ENCODE measurements around the gene MTOR. TPM values are rescaled to one million over a fixed set of nuclear protein-coding genes. Genes with fewer than 3 reads are reported as not detected.
A peak's percentile ranks its signal among the peaks of the same experiment; 100 is the strongest.
"Not testable (repeated sequence)": the region's sequence is repeated elsewhere in the genome, so short reads cannot be mapped to it uniquely, and the experiment has no call there.

The MTOR gene
- polyA plus RNA-seq, 1 of the 3 experiments (the other 2 are of a cell fraction): 20.9 TPM

DNA sequence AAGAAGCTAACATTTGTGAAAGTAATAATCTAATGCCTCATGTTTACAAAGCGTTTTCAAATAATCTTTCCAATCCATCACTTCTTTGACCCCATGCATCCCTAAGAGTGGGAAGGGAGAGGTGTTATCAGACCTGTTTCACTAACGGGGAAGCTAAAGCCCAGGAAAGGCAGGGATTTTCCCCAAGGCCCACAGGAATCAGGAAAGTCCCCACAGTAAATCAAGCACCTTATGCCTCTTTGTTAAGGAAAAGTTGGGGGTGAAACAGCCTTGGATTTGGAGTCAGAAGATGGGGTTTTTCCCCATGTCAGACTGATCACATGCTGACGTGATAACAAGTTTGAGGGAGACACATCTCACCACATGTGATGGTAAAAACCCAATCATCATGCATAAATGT lies 93.1 kb downstream of the MTOR start (continued):
- TF ChIP-seq POLR2AphosphoS5 (IDR thresholded peaks at IDR 0.05; ENCODE audit: low read depth, low read length) (no peak), JUND (IDR thresholded peaks at IDR 0.05) (no peak)

DNA sequence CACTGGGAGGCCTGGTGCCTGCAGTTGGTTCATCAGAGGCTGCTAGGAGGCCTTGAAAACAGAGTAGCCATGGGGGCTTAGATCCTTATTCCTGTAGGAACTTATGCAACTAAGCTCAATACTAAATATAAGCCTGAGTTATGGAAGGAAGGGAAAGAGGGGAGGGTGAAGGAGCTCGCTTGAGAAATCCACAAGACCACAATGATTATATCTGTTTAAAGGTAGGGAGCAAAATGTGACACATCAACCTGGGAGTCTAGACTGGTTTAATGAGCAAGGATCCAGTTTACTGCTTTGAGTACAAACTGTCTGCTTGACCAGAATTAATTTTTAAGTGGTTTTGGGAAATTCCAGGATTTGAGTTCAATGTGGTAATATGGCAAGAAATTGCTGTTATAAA lies 93.6 kb downstream of the MTOR start:
- 77% methylated on average over 1 of the region's 1 CpG for WGBS (ENCODE audit: low lambda C conversion rate)
- Histone ChIP-seq H3K36me3 (replicated peaks in 1 of 2; ENCODE audit: control insufficient read depth in 1 of 2, insufficient read depth in 2 of 2, low read length in 1 of 2) (peaks cover 2 to 5% of the 10 kb centered on the region in 2 experiments), H3K9ac (no peak overlapping the region), H3K4me2 (no peak overlapping the region), H3K9me2 (no peaks in the 10 kb centered on the region), H3K9me3 (no peaks in the 10 kb centered on the region), H3K27ac (ENCODE audit: low read depth in 2 of 2, low read length in 1 of 2) (no peak overlapping the region), H3K27me3 (ENCODE audit: insufficient read depth) (no peaks in the 10 kb centered on the region), H3K4me1 (ENCODE audit: control insufficient read depth in 1 of 2, insufficient read depth in 2 of 2, low read depth in 1 of 2, low read length in 1 of 2) (no peaks in the 10 kb centered on the region), H2AFZ (ENCODE audit: low read depth) (no peak overlapping the region), H3K4me3 (ENCODE audit: low read depth in 2 of 2, low read length in 1 of 2) (no peak overlapping the region), H3F3A (replicated peaks; ENCODE audit: insufficient read depth) (no peaks in the 10 kb centered on the region), H4K20me1 (ENCODE audit: insufficient read depth) (no peaks in the 10 kb centered on the region), H3K79me2 (ENCODE audit: insufficient read depth) (no peaks in the 10 kb centered on the region)
- TF ChIP-seq JUND (IDR thresholded peaks at IDR 0.05): no peak
- CTCF ChIA-PET: interaction anchor here (1.4 kb wide), 1 partner anchor 21 kb away, joined by 4 read pairs; the partner anchor contains the start of gene ANGPTL7
- DNase-seq: no peak
- POLR2A ChIA-PET: no interaction called here

DNA sequence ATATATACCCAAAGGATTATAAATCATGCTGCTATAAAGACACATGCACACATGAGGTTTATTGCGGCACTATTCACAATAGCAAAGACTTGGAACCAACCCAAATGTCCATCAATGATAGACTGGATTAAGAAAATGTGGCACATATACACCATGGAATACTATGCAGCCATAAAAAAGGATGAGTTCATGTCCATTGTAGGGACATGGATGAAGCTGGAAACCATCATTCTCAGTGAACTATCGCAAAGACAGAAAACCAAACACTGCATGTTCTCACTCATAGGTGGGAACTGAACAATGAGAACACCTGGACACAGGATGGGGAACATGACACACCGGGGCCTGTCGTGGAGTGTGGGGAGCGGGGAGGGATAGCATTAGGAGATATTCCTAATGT lies 95.6 kb downstream of the MTOR start:
- H2AFZ ChIP-seq (ENCODE audit: low read depth); H3K79me2 ChIP-seq (ENCODE audit: insufficient read depth); H3K27ac ChIP-seq (ENCODE audit: low read depth in 2 of 2, low read length in 1 of 2); H3K4me2 ChIP-seq; H3K4me1 ChIP-seq (ENCODE audit: control insufficient read depth in 1 of 2, insufficient read depth in 2 of 2, low read depth in 1 of 2, low read length in 1 of 2); H3K36me3 ChIP-seq (replicated peaks in 1 of 2; ENCODE audit: control insufficient read depth in 1 of 2, insufficient read depth in 2 of 2, low read length in 1 of 2); H3K4me3 ChIP-seq (ENCODE audit: low read depth in 2 of 2, low read length in 1 of 2); H3K27me3 ChIP-seq (ENCODE audit: insufficient read depth); CTCF ChIA-PET; POLR2A ChIA-PET; H3F3A ChIP-seq (replicated peaks; ENCODE audit: insufficient read depth); H4K20me1 ChIP-seq (ENCODE audit: insufficient read depth); H3K9me2 ChIP-seq; DNase-seq; H3K9me3 ChIP-seq; H3K9ac ChIP-seq: not testable (repeated sequence)
- WGBS (ENCODE audit: low lambda C conversion rate): 97% methylated on average over 5 of the region's 5 CpGs

DNA sequence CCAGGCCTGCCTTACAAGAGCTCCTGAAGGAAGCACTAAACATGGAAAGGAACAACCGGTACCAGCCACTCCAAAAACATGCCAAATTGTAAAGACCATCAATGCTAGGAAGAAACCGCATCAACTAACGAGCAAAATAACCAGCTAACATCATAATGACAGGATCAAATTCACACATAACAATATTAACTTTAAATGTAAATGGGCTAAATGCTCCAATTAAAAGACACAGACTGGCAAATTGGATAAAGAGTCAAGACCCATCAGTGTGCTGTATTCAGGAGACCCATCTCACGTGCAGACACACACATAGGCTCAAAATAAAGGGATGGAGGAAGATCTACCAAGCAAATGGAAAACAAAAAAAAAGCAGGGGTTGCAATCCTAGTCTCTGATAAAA lies 99.6 kb downstream of the MTOR start:
- H3K9me2 ChIP-seq; H4K20me1 ChIP-seq (ENCODE audit: insufficient read depth); H3K4me3 ChIP-seq (ENCODE audit: low read depth in 2 of 2, low read length in 1 of 2); POLR2A ChIA-PET; DNase-seq; CTCF ChIA-PET; H3K79me2 ChIP-seq (ENCODE audit: insufficient read depth); H2AFZ ChIP-seq (ENCODE audit: low read depth); H3K4me2 ChIP-seq; H3K9me3 ChIP-seq; H3K27ac ChIP-seq (ENCODE audit: low read depth in 2 of 2, low read length in 1 of 2); H3K27me3 ChIP-seq (ENCODE audit: insufficient read depth); H3K36me3 ChIP-seq (replicated peaks in 1 of 2; ENCODE audit: control insufficient read depth in 1 of 2, insufficient read depth in 2 of 2, low read length in 1 of 2); H3K9ac ChIP-seq: not testable (repeated sequence)
- WGBS (ENCODE audit: low lambda C conversion rate): 94% methylated on average over 4 of the region's 4 CpGs
- Histone ChIP-seq H3K4me1 (ENCODE audit: control insufficient read depth in 1 of 2, insufficient read depth in 2 of 2, low read depth in 1 of 2, low read length in 1 of 2) (peaks cover 5 to 16% of the 10 kb centered on the region in 2 experiments), H3F3A (replicated peaks; ENCODE audit: insufficient read depth) (peaks cover 18% of the 10 kb centered on the region)

DNA sequence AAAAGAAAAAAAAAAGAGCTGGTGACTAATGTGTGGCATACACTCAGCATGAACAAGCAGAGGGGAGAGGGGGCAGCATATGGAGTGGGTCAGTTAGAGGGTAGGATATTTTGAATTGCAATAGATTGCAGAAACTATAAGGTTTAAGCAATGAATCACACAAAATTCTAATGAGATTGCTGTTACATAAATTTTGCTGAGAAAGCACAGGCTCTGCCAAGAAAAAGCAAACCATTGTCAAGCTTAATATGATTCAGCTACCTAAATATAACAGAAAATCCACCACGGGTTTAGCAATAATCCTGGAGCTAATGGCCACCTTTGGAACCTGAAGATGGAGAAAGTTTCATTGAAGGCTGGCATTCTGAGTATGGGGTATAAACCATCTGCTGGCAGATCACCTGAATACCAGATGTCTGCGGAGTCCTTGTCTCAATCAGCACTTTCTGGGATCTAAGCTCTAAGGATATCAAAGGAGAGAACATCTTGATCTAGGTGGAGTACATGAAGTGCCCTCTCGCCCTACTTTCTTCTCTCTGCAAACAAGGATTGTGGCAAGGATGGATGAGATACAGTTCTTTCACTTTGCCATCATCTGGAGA lies 103.5 kb downstream of the MTOR start:
- no peaks in the 10 kb centered on the region for H4K20me1 ChIP-seq (ENCODE audit: insufficient read depth)
- peaks cover 22% of the 10 kb centered on the region for H3F3A ChIP-seq (replicated peaks; ENCODE audit: insufficient read depth)
- H3K4me3 ChIP-seq (ENCODE audit: low read depth in 2 of 2, low read length in 1 of 2): no peak overlapping the region
- no peaks in the 10 kb centered on the region for H3K79me2 ChIP-seq (ENCODE audit: insufficient read depth)
- no peaks in the 10 kb centered on the region for H3K9me2 ChIP-seq
- H3K36me3 ChIP-seq (replicated peaks in 1 of 2; ENCODE audit: control insufficient read depth in 1 of 2, insufficient read depth in 2 of 2, low read length in 1 of 2): peaks cover 11 to 13% of the 10 kb centered on the region in 2 experiments
- peak overlapping the region; percentile 64 for H3K4me2 ChIP-seq
- H2AFZ ChIP-seq (ENCODE audit: low read depth): no peak overlapping the region
- 68% methylated on average over 3 of the region's 3 CpGs for WGBS (ENCODE audit: low lambda C conversion rate)
- no peaks in the 10 kb centered on the region for H3K9me3 ChIP-seq
- peak overlapping the region in 1 of 2 experiments; percentile 85; a peak in 2 of 4 replicates for H3K27ac ChIP-seq (ENCODE audit: low read depth in 2 of 2, low read length in 1 of 2)
- ChIA-PET CTCF (interaction anchor here (1.0 kb wide), 2 partner anchors 11 to 12 kb away, joined by 4 read pairs; no protein-coding TSS in a partner anchor), POLR2A (interaction anchor here (0.6 to 0.7 kb wide), 2 partner anchors 26 to 38 kb away, joined by 3 read pairs; no protein-coding TSS in a partner anchor)
- H3K9ac ChIP-seq: no peak overlapping the region; the same call in 1 of the 2 replicates
- no peak for DNase-seq
- peaks cover 5 to 19% of the 10 kb centered on the region in 2 experiments for H3K4me1 ChIP-seq (ENCODE audit: control insufficient read depth in 1 of 2, insufficient read depth in 2 of 2, low read depth in 1 of 2, low read length in 1 of 2)
- no peaks in the 10 kb centered on the region for H3K27me3 ChIP-seq (ENCODE audit: insufficient read depth)
- TF ChIP-seq GATA2 (CRISPR knock-in tag; IDR thresholded peaks at IDR 0.05): no peak
- TF ChIP-seq TAF1 (IDR thresholded peaks at IDR 0.05; ENCODE audit: borderline replicate concordance, low read depth, low read length): no peak
- peak; percentile 90 for TF ChIP-seq FOSL2 (IDR thresholded peaks at IDR 0.05; ENCODE audit: borderline replicate concordance, low read depth)
- peak; percentile 87 for TF ChIP-seq NFIC (IDR thresholded peaks at IDR 0.05; ENCODE audit: borderline replicate concordance)
- TF ChIP-seq, protein P1, sequence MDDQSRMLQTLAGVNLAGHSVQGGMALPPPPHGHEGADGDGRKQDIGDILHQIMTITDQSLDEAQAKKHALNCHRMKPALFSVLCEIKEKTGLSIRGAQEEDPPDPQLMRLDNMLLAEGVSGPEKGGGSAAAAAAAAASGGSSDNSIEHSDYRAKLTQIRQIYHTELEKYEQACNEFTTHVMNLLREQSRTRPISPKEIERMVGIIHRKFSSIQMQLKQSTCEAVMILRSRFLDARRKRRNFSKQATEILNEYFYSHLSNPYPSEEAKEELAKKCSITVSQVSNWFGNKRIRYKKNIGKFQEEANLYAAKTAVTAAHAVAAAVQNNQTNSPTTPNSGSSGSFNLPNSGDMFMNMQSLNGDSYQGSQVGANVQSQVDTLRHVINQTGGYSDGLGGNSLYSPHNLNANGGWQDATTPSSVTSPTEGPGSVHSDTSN (IDR thresholded peaks at IDR 0.05): peak; percentile 92
- no peak for TF ChIP-seq RFX5 (IDR thresholded peaks at IDR 0.05; ENCODE audit: low read length)
- peak; percentile 64; the same call in 1 of the 2 replicates for TF ChIP-seq MEF2A (IDR thresholded peaks at IDR 0.05; ENCODE audit: borderline replicate concordance, low read depth)
- no peak for TF ChIP-seq CHD2 (IDR thresholded peaks at IDR 0.05; ENCODE audit: low read length, partially characterized antibody)
- TF ChIP-seq TCF12 (IDR thresholded peaks at IDR 0.05): peak; percentile 94
- TF ChIP-seq, protein P2, sequence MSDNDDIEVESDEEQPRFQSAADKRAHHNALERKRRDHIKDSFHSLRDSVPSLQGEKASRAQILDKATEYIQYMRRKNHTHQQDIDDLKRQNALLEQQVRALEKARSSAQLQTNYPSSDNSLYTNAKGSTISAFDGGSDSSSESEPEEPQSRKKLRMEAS (IDR thresholded peaks at IDR 0.05; ENCODE audit: low read depth): no peak
- TF ChIP-seq, protein P3, sequence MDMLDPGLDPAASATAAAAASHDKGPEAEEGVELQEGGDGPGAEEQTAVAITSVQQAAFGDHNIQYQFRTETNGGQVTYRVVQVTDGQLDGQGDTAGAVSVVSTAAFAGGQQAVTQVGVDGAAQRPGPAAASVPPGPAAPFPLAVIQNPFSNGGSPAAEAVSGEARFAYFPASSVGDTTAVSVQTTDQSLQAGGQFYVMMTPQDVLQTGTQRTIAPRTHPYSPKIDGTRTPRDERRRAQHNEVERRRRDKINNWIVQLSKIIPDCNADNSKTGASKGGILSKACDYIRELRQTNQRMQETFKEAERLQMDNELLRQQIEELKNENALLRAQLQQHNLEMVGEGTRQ (IDR thresholded peaks at IDR 0.05; ENCODE audit: borderline replicate concordance, low read depth, low read length): no peak
- TF ChIP-seq POLR2AphosphoS5 (IDR thresholded peaks at IDR 0.05; ENCODE audit: low read depth, low read length): no peak
